PC-9 (cell line): Measurements from ENCODE around the gene LSM4.

Experiments used
- CTCF ChIP-seq: fragments of 200-600 bp; sonication (generic); conservative IDR thresholded peaks from 2 replicates; pipeline ENCODE4 v1.6.1; 2017; ENCODE audit warnings: mixed run types, antibody characterized with exemption, mild to moderate bottlenecking, moderate library complexity
- EZH2 ChIP-seq: fragments of 200-600 bp; sonication (generic); IDR thresholded peaks from 2 replicates; pipeline ENCODE4 v1.8.0; 2017; ENCODE audit warnings: antibody characterized with exemption, low read depth

- no peak for TF ChIP-seq CTCF
- TF ChIP-seq EZH2: no peak
Measured at GRCh38 chr19:18262144-18262543, 60.7 kb downstream of the LSM4 start.
